HCEC 1CT (cell line): Measurements from ENCODE around the gene EHD1.

Experiments used
- DNase-seq: peaks from one replicate; pipeline ENCODE4 v3.0.0-alpha.2; 2017

Gene EHD1

GRCh38 chr11:64878494-64879243 lies at the start of gene EHD1:
Gene EHD1, minus strand, starts transcription at chr11:64878621. Its CDS starts 157 bp downstream, at chr11:64878464.
- DNase-seq = peak; percentile 95

- no peak for DNase-seq
These were observed 48.3 kb upstream of the EHD1 start for GRCh38 chr11:64926689-64927088.

DNA sequence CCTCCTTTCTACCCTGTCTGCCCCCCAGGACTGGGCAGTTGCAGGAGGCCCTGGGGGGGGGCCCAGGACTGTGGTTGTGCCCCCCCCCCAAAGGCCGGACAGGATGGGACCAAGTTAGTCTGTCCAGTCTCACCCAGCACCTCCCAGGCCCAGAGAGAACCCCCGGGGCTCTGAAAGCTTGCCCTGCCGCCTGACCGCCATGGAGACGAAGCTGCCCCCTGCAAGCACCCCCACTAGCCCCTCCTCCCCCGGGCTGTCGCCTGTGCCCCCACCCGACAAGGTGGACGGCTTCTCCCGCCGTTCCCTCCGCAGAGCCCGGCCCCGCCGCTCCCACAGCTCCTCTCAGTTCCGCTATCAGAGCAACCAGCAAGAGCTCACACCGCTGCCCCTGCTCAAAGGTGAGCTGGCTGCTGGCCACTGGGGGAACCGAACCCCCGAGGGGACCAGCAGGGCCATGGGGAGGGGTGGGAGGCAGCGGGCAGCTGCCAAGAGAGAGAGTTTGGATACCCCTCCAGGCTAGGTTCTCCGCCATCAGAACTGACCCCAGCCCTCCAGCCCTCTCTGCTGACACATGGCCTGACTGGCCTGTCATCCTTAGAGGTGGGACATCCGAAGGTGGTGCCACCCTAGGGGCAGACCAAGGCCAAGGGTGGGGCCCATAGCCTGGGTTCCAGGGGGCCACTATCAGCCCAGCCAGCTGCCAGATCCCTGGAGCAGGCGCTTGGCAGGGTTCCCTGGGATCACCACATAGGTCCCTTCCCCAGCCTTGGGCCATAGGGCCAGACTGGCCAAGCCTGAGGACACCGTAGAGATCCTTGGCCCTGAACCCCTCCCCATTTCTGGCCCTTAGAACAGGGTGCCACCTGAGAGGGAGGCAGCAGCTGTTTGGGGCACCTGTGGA lies 47.4 kb upstream of the EHD1 start:
- DNase-seq = no peak

DNA sequence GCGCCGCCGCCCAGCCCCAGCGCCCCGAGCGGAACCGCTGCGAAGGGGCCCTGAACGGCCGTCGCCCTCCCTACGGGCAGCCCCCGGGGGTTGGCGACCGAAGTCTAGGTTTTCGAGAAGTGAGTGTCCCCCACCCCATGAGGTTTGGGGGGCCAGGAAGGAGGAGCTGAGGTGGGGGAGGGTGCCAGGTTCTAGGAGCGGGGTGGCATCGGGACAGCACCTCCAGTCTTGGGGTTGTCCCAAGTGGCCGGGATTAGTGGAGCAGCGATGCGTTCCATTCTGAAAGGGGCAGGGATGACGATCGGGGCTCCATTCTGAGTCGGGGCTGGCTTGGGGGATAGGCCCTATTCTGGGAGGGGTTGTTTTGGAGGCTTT lies 46.5 kb upstream of the EHD1 start:
- DNase-seq = no peak

DNA sequence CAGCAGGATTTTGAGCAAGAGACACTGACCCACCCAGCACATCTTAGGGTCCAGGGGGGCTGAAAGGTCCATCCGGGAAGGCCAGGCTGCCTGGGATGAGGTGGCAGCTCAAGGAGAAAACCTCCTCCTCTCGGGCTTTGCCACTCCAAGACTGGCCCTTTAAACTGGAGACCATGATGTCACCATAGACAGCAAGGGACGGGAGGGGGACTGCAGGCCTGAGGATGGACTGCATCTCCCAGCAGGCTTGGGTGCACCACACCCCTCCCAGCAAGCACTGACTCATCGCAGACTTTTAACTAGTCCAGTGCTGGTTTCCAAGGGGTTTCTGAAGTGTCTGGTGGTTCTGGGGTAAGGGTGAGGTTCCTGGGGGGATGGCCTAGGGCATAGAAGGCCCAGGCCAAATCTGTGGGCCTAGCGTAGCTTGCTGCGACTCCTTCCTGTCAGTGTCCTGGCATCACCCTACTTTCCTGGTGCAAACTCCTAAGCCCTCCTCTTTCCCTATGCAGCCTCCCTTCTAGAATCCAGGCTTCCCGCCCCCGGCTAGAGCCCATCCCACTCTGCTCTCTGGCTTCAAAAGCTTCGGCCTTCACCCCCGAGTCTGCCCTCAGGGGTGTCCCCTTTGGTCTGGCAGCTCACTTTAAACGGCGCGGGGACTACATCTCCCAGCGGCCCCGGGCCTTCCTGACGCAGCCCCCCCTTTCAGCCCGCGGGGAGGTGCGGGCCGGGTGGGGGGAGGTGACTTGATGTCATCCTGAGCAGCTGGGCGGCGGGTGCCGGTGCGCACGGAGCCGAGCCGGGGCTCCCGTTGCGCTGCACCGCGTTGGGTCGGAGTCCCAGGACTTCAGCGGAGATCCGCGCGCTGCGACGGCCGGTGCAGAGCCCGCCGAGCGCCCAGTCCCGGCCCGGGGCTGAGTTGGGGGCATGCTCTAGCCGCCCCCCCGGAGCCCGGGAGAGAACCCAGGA lies 45.8 kb upstream of the EHD1 start, which contains the start of gene PPP2R5B:
TSS of gene PPP2R5B (plus strand) at position 746 of the 966 bp plus-strand sequence. CDS start 1,046 bp downstream, outside the sequence.
- peak; percentile 90 for DNase-seq

DNA sequence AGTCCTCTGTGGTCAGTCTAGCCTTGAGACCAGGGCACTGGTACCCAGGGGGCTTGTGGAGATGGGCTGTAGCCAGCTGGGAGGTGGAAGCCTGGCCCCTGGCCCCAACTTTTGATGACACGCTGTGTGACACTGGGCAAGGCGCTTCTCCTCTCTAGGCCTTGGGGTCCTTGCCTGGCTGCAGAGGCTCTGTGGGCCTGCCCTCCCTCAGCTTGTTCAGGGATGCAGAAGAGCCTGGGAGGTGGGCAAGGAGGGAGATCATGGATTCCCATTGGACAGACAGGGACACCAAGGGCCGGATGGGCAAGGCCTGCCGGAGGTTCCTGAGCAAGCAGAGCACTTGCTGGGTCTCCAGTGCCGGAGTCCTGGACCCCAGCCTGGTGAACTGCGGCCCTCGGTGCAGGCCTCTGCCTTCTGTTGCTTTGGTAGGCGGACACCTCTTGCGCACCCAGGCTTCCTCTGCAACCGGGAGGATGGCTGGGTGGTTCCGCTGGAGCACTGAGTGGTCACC lies 44.8 kb upstream of the EHD1 start:
- DNase-seq = no peak

DNA sequence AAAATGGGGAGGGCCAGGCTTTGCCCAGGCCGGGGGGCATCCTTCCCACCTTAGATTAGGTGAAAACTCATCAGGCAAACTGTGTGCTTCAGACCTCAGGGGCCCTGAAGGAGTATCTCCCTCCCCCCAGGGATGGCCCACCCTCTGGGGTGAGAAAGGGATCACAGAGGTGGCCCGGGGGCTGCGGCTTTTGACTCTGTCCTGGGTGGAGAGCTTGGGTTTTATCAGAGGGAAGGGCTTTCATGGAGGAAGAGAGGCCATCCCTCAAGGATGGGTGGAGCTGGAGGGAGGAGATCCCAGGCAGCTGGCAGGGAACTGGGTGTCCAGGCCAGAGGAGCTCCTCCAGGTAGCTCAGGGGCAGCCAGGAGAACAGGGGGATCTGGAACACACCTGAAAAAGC lies 43.0 kb upstream of the EHD1 start:
- no peak for DNase-seq

DNA sequence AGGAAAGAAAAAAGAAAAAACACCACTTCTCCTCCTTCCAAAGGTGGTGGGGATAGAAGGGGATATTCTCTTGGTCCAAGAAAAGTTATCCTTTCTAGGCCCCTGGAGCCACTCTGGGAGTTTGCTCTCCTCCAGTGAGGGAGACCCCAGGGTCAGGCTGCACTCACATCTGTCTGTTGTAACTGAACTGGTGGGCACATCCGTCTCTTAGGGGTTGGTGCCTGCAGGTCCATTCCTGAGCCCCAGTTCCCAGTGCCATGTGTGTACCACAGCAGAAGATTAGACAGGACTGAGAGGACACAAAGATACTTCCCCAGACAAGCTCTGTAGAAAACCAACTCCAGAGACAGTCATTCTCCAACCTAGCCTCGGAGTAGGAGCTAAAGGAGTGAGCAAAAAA lies 41.7 kb upstream of the EHD1 start:
- no peak for DNase-seq

GRCh38 chr11:64919627-64920026 lies 41.2 kb upstream of the EHD1 start:
- no peak for DNase-seq

GRCh38 chr11:64918017-64918416 lies 39.6 kb upstream of the EHD1 start:
- peak; percentile 25 for DNase-seq

DNA sequence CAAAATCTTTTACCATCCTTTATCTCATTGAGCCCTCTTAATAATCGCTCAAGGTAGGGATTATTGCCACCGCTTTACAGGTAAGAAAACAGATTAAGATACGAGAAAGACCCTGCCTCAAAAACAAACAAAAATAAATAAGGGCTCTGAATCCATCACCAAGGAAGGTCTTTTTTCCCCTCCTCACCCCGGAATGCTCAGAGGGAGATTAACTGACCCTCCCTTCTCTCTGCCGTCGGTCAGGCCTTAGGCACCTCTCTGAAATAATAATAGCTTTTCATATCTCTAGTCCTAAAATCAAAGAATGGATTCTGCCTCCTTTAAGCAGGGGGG lies 39.2 kb upstream of the EHD1 start:
- DNase-seq = no peak

DNA sequence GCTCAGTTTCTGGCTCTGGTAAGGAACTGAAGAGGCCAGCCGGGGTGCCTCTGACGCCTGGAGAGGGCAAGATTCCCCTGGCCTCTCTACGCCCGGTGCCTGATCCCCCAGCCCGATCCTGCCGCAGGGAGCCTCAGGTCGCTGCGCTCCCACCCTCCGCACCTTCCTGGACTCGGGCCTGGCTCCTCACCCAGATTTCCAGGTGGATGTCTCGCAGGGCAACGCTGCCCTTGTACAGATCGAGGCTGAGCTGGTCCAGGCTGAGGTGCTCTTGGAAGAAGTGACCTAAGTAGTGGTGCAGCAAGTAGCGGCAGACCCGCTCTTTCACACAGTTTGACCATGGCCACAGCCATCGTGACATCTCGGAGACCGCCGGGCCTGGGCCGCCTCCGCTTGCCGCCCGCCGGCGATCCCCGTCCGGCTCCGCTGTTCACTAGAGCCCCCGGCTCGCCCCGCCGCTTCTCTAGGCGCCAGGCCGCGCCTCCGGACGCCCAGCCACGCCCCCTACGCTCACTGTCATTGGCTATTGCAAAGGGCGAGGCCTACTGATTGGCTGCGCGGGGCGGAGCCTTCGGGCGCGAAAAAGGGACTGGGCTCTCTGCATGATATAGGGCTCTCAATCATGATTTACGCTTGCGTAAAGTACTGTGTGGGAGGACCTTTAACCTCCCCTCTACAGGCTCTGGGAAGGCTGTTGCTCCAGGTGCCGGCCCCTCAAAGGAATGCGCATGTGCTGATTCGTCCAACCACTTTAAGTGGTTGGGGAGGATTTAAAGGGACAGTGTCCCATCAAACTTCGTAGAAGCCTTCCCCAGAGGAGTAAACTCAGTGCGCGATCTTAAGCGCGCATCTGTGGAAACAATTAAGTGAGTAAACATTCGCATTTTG lies 38.6 kb upstream of the EHD1 start, which contains the start of gene ATG2A:
TSS of gene ATG2A (minus strand) at position 435 of the 888 bp plus-strand sequence. CDS start at position 361, 74 bp downstream.
- peak; percentile 100 for DNase-seq

- peak; percentile 53 for DNase-seq
These were observed 37.8 kb upstream of the EHD1 start for GRCh38 chr11:64916040-64916774.

DNA sequence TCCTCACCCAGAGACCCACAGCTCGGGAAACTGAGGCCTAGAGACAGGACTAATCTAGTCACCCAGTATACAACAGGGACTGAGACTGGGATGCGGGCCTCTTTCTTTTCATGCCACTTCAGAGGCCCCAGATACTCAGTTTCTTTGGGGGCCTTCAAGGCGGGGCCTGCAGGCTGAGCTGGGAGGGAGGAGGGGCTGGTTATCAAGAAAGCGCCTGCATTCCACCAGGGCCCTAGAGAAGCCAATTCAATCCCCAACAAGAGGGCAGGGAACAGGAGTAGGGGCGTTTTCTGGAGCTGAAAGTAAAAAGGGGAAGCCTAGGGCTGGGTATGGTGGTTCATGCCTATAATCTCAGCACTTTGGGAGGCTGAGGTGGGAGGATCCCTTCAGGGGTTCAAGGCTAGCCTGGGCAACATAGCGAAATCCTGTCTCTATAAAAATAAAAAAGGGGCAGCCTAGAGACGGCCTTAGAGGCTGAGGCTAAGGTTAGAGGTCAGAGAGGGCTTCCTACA lies 37.0 kb upstream of the EHD1 start:
- no peak for DNase-seq

GRCh38 chr11:64914123-64914522 lies 35.7 kb upstream of the EHD1 start:
- DNase-seq = no peak

- DNase-seq = no peak
These were observed 34.8 kb upstream of the EHD1 start for GRCh38 chr11:64913171-64913727.

DNA sequence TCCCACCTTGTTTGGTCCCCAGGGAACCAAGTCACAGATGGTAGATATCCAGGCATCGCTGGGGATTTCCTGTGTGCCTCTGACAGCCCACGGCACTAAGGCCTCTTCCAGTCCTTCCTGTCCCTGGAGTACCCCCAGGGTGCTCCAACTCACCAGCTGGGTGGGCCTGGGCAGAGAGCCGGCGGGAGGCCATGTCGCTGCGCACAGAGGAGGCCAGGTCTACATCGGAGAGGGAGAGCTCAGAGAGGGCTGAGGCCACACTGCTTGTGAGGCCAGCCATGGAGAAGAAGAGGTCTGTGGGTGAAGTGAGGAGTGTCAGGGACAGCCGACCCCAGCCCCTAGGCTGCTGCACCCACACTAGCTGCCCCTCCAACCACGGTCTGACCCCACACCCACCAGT lies 33.3 kb upstream of the EHD1 start:
- no peak for DNase-seq

DNA sequence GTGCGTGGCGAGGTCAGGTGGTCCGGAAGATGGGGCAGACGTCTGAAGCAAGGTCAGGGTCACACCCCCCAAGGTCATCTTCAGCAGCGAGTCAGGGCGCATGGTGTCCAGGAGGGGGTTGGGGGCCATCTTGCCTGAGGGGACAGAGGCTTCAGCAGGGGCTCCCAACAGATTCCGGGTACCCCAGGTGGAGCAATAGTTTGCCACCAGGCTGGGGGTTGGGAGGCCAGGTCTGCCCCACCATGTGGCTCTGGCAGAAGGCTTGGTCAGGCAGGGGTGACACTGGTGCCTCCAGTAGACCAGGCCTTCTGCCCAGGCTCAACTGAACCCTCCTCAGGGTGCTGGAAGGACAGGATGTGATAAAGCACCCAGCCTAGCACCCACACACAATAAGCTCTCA lies 32.7 kb upstream of the EHD1 start:
- no peak for DNase-seq

DNA sequence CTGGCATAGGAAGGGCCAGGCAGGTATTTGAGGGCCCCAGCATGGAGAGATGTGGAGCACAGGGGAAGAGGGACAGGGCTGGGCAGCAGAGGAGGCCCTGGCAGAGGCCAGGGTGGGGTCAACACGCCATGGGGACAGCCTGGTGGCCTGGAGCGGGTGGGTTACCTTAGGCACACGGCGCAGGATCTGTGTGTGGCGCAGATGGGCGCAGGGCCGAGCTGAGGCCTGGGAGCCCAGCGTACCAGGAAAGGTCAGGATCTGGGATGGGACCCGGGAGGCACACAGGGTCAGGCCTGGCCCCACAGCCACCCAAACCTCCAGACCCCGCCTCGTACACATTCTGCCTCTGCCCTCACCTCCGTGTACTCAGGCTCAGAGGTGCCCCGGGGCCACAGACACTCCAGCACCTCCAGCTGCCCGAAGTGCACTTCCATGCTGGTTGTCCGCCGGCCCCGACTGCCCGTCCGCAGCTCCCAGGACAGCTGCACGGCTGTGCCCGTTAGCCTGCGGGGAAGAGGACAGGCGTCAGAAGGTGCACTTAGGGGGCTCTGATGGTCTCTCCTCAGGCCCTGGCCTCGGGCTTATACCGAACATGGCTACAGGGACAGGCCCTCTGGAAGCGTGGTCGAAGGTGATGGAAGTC lies 32.2 kb upstream of the EHD1 start:
- no peak for DNase-seq
